Keratinocyte (primary cell): ENCODE results near the gene ZSWIM2.

Experiments used
- EZH2 ChIP-seq: IDR thresholded peaks from one replicate; pipeline ENCODE4 v1.6.1; 2012; ENCODE audit warnings: inconsistent platforms, mild to moderate bottlenecking, low read length, moderate library complexity
- TF ChIP-seq, protein P1 (sequence below), 3 experiments: IDR thresholded peaks in 1 of 3; conservative IDR thresholded peaks in 1 of 3; optimal IDR thresholded peaks in 1 of 3; 2 replicates in 2 of 3; 3 replicates in 1 of 3; pipeline versions ENCODE3 to v1.5.1; 2011; ENCODE audit warnings: low read length in 3 of 3, mild to moderate bottlenecking in 3 of 3, moderate library complexity in 2 of 3, control low read depth in 1 of 3, inconsistent platforms in 1 of 3; ENCODE audit not compliant: insufficient read depth in 2 of 3; ENCODE audit errors: extremely low read depth in 1 of 3

- TF ChIP-seq, protein P1, sequence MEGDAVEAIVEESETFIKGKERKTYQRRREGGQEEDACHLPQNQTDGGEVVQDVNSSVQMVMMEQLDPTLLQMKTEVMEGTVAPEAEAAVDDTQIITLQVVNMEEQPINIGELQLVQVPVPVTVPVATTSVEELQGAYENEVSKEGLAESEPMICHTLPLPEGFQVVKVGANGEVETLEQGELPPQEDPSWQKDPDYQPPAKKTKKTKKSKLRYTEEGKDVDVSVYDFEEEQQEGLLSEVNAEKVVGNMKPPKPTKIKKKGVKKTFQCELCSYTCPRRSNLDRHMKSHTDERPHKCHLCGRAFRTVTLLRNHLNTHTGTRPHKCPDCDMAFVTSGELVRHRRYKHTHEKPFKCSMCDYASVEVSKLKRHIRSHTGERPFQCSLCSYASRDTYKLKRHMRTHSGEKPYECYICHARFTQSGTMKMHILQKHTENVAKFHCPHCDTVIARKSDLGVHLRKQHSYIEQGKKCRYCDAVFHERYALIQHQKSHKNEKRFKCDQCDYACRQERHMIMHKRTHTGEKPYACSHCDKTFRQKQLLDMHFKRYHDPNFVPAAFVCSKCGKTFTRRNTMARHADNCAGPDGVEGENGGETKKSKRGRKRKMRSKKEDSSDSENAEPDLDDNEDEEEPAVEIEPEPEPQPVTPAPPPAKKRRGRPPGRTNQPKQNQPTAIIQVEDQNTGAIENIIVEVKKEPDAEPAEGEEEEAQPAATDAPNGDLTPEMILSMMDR (optimal IDR thresholded peaks at IDR 0.05 in 1 of 3, IDR thresholded peaks at IDR 0.05 in 1 of 3, conservative IDR thresholded peaks at IDR 0.05 in 1 of 3; ENCODE audit: extremely low read depth in 1 of 3, insufficient read depth in 2 of 3, low read length in 3 of 3), result no peak
- no peak for TF ChIP-seq EZH2
These were observed 34.7 kb upstream of the ZSWIM2 start for GRCh38 chr2:186883666-186884065.
